Testis (tissue), 3 donors: ENCODE measurements around the gene C12orf57. TPM values are rescaled to one million over a fixed set of nuclear protein-coding genes. Genes with fewer than 3 reads are reported as not detected.

ENCODE experiments used
- DNase-seq: peaks from one replicate; pipeline ENCODE4 v3.0.0-alpha.2; 2019
- H3K27ac ChIP-seq, 2 donors: fragments of 200-600 bp; sonication (generic); one replicate each; pipeline ENCODE4 v1.5.1; 2019
- H3K27me3 ChIP-seq: fragments of 200-600 bp; sonication (generic); one replicate; pipeline ENCODE4 v1.5.1; 2019
- H3K36me3 ChIP-seq: fragments of 200-600 bp; sonication (generic); one replicate; pipeline ENCODE4 v1.5.1; 2017; ENCODE audit warnings: low read depth; ENCODE audit errors: missing control alignments
- H3K4me1 ChIP-seq: fragments of 200-600 bp; sonication (generic); one replicate; pipeline ENCODE4 v1.5.1; 2019
- H3K4me3 ChIP-seq, 2 donors: fragments of 200-600 bp; sonication (generic); one replicate each; pipeline ENCODE4 v1.5.1; 2017 to 2019
- H3K9me3 ChIP-seq: fragments of 200-600 bp; sonication (generic); one replicate; pipeline ENCODE4 v1.5.1; 2017
- CTCF ChIP-seq, 3 experiments: fragments of 450-650 bp in 2 of 3; fragments of 200-600 bp in 1 of 3; sonication (generic) in 1 of 3; IDR thresholded peaks; one replicate each; pipeline ENCODE4 v1.5.1; 2016 to 2019; ENCODE audit warnings: antibody characterized with exemption in 3 of 3, mild to moderate bottlenecking in 2 of 3, moderate library complexity in 1 of 3
- POLR2A ChIP-seq: fragments of 450-650 bp; IDR thresholded peaks from one replicate; pipeline ENCODE4 v1.6.1; 2017; ENCODE audit warnings: antibody characterized with exemption, mild to moderate bottlenecking, moderate library complexity
- WGBS, 2 donors: methylation state at CpG; one replicate each; pipeline ENCODE4 v1.1.5; 2018; 5-methylcytosine and 5-hydroxymethylcytosine counted together
- intact Hi-C: fragments of 100-400 bp; cut with DNase I; formaldehyde crosslinking; loops from one replicate; pipeline ENCODE4 v1.15.1; 2023; ENCODE audit warnings: low total_unique reads
- polyA plus RNA-seq: library from polyadenylated mRNA; stranded (reverse); fragments of 350-450 nt; fragmentation: Illumina TruSeq; extraction: RNeasy Lipid Tissue Mini Kit (QIAGEN cat#74804); gene quantifications from one replicate; pipeline ENCODE4 v1.2.3, GENCODE V29; 2014; ENCODE audit warnings: low read depth, low replicate concordance; ENCODE audit not compliant: insufficient read depth
- total RNA-seq, 2 donors: library from RNA; depleted of rRNA; stranded (reverse); fragments of >200 nt; gene quantifications; one replicate each; pipeline ENCODE4 v1.2.3, GENCODE V29; 2016

Gene C12orf57
- total and polyA plus RNA-seq, 3 donors from 2014 or later = 141 to 236 (median 143) TPM

- WGBS, 2 donors = 18 to 19% methylated on average over 29 of the region's 29 CpGs
These were observed 28.7 kb upstream of the C12orf57 start for GRCh38 chr12:6914947-6915788.

DNA sequence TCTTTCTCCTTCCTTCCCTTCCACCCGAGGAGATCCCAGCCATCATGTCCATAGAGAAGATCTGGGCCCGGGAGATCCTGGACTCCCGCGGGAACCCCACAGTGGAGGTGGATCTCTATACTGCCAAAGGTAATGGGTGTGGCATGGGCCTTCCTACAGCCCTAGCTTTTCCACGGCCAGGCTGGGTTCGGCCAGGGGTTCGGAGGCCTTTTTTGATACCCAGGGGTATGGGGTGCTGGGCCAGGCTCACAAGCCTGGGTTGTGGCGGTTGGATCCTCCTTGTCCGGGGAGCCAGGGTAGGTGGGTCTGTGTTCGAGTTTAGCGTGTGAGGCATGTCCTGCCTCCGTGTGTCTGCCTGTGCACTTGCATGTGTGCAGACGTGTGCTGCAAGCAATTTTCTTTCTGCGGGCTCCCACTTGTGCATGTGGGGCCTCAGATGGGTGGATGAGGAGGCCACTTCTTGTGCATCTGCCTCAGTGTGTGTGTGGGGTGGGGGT is 28.0 kb upstream of the C12orf57 start:
- peaks cover 15% of the 10 kb centered on the region for H3K4me1 ChIP-seq
- 58 to 67% methylated on average over 9 to 14 of the region's 14 CpGs for whole genome bisulfite sequencing, 2 donors
- no peaks in the 10 kb centered on the region for H3K36me3 ChIP-seq
- no peak overlapping the region for H3K27ac ChIP-seq
- no peaks in the 10 kb centered on the region for H3K27me3 ChIP-seq
- H3K4me3 ChIP-seq = no peak overlapping the region
- no peak for TF ChIP-seq POLR2A
- no peak for TF ChIP-seq CTCF (IDR thresholded peaks at IDR 0.05)
- intact Hi-C loops = no loop called here
- no peaks in the 10 kb centered on the region for H3K9me3 ChIP-seq
- DNase-seq = no peak

More at GRCh38 chr12:6914947-6915788, 28.7 kb upstream of the C12orf57 start:
- peak overlapping the region; percentile 41 to 62 for H3K4me3 ChIP-seq
- intact Hi-C loops = no loop called here
- peak overlapping the region in 1 of 2 donors; percentile 48 for H3K27ac ChIP-seq
- peaks cover 15% of the 10 kb centered on the region for H3K4me1 ChIP-seq
- TF ChIP-seq POLR2A (no peak), CTCF (IDR thresholded peaks at IDR 0.05) (no peak)
- DNase-seq = no peak
- no peaks in the 10 kb centered on the region for H3K36me3 ChIP-seq
- no peaks in the 10 kb centered on the region for H3K9me3 ChIP-seq
- H3K27me3 ChIP-seq = no peaks in the 10 kb centered on the region

GRCh38 chr12:6916426-6917200 is 27.2 kb upstream of the C12orf57 start:
- no peak for DNase-seq

More at GRCh38 chr12:6916426-6917200, 27.2 kb upstream of the C12orf57 start:
- Histone ChIP-seq H3K36me3 (no peaks in the 10 kb centered on the region), H3K9me3 (no peaks in the 10 kb centered on the region), H3K27me3 (no peaks in the 10 kb centered on the region), H3K4me1 (peaks cover 15% of the 10 kb centered on the region), H3K4me3 (no peak overlapping the region), H3K27ac (no peak overlapping the region)
- intact Hi-C loops = no loop called here
- 88 to 93% methylated on average over 10 to 11 of the region's 11 CpGs for WGBS, 2 donors
- TF ChIP-seq POLR2A (no peak), CTCF (IDR thresholded peaks at IDR 0.05) (no peak)
